Measurements from ENCODE around the gene SH3BP2.

DNA sequence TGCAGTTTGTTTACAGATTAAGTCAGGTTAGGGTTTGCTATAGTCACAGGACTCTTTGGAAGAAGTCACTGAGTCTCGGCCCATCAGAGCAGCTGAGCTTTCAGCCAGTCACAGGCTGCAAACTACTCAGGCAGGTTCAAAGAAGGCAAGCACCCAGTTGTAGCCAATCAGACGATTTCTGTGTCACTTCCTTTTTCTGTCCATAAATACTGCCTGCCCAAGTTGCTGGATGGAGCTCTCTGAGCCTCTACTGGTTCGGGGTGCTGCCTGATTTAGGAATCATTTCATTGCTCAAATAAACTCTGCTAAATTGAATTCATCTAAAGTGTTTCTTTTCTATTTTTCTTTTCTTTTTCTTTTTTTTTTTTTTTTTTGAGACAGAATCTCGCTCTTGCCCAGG is 7.3 kb upstream of the SH3BP2 start:
- TF ChIP-seq TAF1 (IDR thresholded peaks at IDR 0.05; ENCODE audit: borderline replicate concordance, insufficient read depth, low read length) (no peak), POLR2AphosphoS5 (IDR thresholded peaks at IDR 0.05; ENCODE audit: low read depth, low read length) (no peak), SIN3A (IDR thresholded peaks at IDR 0.05; ENCODE audit: borderline replicate concordance, insufficient read depth, low read length) (no peak), FOXP2 (optimal IDR thresholded peaks at IDR 0.05; ENCODE audit: borderline replicate concordance, extremely low read depth, extremely low read length, insufficient read depth) (no peak)
- TF ChIP-seq, protein P1, sequence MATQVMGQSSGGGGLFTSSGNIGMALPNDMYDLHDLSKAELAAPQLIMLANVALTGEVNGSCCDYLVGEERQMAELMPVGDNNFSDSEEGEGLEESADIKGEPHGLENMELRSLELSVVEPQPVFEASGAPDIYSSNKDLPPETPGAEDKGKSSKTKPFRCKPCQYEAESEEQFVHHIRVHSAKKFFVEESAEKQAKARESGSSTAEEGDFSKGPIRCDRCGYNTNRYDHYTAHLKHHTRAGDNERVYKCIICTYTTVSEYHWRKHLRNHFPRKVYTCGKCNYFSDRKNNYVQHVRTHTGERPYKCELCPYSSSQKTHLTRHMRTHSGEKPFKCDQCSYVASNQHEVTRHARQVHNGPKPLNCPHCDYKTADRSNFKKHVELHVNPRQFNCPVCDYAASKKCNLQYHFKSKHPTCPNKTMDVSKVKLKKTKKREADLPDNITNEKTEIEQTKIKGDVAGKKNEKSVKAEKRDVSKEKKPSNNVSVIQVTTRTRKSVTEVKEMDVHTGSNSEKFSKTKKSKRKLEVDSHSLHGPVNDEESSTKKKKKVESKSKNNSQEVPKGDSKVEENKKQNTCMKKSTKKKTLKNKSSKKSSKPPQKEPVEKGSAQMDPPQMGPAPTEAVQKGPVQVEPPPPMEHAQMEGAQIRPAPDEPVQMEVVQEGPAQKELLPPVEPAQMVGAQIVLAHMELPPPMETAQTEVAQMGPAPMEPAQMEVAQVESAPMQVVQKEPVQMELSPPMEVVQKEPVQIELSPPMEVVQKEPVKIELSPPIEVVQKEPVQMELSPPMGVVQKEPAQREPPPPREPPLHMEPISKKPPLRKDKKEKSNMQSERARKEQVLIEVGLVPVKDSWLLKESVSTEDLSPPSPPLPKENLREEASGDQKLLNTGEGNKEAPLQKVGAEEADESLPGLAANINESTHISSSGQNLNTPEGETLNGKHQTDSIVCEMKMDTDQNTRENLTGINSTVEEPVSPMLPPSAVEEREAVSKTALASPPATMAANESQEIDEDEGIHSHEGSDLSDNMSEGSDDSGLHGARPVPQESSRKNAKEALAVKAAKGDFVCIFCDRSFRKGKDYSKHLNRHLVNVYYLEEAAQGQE (IDR thresholded peaks at IDR 0.05; ENCODE audit: insufficient read depth in 1 of 2, low read depth in 2 of 2, low read length in 2 of 2) = no peak

Measured in PFSK-1 (cell line).